HG03571 (cell line): ENCODE results near the gene NFE2L3.
"Not testable (repeated sequence)": the region's sequence is repeated elsewhere in the genome, so short reads cannot be mapped to it uniquely, and the experiment has no call there.

Source experiments
- ATAC-seq: cut with Tn5 transposase; IDR thresholded peaks from one replicate; pipeline ENCODE4 v1.9.1; 2021; ENCODE audit not compliant: unreplicated experiment

The NFE2L3 gene, protein sequence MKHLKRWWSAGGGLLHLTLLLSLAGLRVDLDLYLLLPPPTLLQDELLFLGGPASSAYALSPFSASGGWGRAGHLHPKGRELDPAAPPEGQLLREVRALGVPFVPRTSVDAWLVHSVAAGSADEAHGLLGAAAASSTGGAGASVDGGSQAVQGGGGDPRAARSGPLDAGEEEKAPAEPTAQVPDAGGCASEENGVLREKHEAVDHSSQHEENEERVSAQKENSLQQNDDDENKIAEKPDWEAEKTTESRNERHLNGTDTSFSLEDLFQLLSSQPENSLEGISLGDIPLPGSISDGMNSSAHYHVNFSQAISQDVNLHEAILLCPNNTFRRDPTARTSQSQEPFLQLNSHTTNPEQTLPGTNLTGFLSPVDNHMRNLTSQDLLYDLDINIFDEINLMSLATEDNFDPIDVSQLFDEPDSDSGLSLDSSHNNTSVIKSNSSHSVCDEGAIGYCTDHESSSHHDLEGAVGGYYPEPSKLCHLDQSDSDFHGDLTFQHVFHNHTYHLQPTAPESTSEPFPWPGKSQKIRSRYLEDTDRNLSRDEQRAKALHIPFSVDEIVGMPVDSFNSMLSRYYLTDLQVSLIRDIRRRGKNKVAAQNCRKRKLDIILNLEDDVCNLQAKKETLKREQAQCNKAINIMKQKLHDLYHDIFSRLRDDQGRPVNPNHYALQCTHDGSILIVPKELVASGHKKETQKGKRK

DNA sequence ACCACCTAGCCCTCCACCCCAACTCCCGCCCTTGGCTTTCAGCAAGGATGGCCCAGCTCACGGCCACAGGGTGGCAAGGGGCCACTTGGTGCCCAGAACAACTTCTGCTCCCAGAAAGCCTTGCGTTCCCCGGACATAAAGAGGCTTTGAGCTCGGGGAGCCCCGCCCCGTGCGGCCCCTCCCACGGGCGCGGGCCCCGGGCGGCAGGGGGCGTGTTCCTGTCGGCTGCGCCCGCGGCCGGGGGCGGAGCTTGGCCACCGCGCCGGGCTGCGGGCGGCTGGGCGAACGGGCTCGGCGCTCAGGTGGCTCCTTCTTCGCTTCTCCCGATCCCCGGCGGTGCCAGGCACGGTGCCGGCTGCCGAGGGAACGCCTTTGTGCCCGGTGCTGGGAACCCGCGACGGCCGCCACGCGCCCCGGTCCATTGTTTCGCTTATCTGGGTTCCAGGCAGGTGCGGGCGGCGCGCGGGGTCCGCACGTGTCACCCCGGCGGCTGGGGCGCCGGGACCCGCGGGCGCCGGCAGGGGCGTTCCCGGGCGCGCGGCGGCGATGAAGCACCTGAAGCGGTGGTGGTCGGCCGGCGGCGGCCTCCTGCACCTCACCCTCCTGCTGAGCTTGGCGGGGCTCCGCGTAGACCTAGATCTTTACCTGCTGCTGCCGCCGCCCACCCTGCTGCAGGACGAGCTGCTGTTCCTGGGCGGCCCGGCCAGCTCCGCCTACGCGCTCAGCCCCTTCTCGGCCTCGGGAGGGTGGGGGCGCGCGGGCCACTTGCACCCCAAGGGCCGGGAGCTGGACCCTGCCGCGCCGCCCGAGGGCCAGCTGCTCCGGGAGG, at the start of gene NFE2L3:
Gene NFE2L3, plus strand, starts transcription at position 246 of the 829 bp plus-strand sequence. Its CDS starts 301 bp downstream, at position 547.
- ATAC-seq, result peak; percentile 67

DNA sequence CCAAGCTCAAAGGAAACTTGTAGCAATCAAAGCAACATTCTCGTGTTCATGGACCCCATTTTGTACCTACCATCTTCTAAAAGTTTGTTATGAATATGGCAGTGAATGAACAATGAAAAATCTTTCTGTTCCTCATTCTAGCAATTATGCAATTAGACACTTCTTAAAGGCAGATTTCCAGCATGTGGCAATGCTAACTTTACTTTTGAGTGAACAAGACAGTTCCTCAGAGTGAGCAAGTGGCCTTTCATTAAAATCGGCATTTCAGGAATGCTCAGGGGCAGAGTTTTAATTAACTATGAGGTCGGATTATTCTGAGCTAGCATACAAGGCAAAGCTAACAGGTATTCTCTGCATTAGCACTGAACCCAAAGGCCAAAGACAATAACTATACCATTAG, 48.4 kb upstream of the NFE2L3 start:
- no peak for ATAC-seq

DNA sequence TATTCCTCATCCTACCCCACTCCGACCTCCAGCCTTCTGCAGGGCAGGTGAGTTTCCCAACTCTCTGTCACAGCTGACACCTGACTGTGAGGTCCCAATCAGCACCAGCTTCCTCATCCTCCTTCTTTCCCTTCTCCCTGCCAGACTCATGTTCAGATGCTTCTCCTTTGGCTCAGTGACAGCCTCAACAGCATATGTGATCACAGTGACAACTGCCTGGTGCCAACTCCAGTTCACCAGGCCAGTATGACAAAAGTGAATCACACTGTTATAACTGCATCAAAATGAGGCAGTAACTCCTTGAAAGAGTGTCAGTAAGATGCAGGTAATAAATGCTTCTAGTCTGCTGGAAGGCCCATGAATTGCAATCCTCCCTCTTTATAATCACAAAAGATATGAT, 46.8 kb upstream of the NFE2L3 start:
- no peak for ATAC-seq

DNA sequence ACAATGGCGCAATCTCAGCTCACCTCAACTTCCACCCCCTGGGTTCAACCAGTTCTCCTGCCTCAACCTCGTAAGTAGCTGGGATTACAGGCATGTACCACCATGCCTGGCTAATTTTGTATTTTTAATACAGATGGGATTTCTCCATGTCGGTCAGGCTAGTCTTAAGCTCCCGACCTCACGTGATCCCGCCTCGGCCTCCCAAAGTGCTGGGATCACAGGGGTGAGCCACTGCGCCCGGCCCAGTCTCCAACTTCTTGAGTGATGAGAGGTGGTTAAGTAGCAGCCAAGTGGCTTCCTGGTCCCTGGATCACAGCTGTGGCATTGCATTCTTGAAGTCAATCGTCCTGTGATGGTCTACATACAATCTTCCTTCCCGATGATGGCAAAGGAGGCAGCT, 46.1 kb upstream of the NFE2L3 start:
- no peak for ATAC-seq

DNA sequence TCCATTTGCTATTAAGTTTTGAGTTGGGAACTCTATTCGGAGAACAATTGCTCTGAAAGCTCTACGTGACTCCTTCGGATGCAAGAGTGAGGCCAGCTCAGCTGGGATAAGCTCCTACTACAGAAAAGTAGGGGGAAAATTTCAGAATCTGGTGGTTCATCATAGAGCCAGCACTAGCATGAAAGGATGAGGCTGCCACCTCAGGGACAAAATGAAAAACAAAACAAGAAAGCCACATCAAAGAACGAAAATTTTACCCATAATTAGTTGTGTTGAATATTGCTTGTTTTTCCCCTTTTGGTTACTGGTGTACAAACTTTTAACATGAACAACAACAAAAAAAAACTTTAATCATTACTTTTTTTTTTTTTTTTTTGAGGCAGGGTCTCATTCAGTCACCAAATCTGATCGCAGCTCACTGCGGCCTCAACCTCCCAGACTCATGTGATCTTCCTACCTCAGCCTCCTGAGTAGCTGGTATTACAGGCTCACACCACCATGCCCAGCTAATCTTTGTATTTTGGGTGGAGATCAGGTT, 39.7 kb upstream of the NFE2L3 start:
- no peak for ATAC-seq

DNA sequence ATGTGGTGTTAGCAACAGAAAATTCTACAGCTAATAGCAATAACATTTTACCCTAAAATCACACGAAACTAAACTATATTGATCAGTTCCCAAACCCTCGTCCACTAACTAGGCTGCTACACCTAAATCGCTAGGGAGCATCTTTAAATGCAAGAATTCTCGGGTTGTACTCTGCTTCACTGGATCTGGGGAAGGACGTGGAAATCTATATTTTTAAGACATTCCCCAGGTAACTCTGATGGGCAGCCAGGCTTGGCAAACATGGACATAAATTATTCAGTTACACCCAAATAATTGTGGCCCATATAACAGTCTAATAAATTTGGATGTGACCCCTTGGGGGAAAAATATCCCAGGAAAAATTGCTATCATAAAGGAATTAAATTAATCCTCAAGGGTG, 36.3 kb upstream of the NFE2L3 start:
- no peak for ATAC-seq

DNA sequence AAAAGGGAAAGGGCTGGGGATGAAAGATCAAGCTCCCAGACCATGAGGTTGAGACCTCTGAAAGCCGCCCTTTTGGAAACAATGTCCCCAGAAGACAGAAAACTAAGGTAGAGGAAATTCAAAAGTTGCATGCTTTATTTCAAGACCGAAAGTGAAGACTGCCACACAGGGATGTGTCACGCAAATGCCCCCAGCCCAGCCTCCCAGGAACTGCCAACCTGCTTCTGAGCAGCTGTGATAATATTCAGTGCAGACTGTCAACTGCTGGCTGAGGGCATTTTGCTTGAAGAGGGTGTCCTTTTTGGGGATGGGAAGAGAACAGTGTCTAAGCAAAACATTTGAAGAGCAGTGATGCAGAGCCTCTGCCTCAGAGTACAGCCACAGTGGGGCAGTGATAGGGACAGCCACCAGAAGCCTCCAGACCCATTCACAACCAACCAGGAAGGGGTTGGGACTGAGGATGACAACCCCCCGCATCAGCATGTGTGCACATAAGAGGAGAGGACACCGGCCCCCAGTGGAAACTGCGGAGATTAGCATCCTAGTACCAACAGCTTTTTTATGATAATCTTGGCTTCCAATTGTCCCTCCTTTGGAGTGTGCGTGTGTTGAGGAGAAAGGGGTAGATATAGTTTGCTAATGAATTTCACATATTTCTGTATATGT, 34.7 kb upstream of the NFE2L3 start:
- no peak for ATAC-seq

DNA sequence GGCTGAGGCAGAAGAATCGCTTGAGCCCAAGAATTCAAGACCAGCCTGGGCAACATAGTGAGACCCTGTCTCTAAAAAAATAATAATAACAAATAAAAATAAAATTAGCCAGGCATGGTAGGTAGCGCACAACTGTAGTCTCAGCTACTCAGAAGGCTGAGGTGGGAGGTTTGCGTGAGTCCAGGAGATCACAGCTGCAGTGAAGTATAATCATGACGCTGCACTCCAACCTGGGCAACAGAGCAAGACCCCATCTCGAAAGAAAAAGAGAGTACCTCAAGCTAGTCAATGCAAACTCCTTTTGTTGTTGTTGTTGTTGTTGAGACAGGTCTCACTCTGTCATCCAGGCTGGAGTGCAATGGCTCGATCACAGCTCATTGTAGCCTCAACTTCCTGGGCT, 34.0 kb upstream of the NFE2L3 start:
- no peak for ATAC-seq

DNA sequence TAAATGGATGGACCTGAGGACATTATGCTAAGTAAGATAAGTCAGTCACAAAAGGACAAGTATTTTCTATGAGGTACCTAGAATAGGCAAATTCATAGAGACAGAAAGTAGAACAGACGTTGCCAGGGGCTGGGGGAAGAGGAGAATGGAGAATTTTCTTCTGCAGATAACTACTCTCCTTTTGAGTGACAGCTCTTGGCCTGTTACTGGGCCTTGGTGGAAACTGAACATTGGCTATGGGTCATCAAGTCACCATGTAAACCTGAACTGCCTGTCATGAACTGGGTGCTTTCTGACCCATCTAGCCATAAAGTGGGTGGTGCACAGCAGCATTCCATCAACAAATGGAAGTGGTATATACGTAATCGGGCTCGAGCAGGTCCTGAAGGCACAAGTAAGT, 29.3 kb upstream of the NFE2L3 start:
- no peak for ATAC-seq

DNA sequence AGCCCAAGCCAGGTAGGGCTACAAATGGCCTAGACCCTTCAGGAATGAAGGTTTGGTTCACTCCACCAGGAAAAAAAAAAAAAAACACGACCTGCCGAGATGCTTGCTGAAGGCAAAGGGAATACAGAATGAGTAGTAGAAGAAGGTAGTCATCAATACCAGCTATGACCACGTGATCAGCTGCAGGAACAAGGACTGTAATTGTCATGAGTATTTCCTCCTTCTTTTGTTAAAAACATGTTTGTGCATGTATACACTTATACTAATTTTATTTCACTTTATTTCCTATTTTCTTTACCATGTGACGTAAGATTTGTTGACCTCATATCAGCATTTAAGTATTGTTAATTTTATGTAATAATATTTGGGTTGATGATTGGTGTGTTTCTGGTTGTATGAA, 27.2 kb upstream of the NFE2L3 start:
- ATAC-seq, result not testable (repeated sequence)

DNA sequence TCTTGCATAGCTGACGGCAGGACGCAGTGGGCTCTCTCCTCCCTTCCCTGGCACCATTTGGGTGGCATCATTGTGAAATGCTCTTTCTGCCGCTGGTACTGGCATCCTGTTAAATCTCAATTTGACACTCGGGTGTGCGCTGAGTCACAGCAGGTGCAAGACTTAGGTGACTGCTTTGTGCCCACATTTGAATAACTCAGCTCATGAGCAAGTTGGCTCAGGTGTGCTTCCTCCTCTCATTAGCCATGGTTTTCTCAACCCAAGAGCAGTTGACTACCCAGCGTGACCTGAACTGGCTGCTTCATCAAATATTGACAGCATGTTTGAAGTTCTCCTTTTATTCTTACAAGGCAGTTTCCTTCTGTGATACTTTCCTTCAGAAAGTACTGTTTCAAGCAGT, 24.6 kb upstream of the NFE2L3 start:
- ATAC-seq, result peak; percentile 75

DNA sequence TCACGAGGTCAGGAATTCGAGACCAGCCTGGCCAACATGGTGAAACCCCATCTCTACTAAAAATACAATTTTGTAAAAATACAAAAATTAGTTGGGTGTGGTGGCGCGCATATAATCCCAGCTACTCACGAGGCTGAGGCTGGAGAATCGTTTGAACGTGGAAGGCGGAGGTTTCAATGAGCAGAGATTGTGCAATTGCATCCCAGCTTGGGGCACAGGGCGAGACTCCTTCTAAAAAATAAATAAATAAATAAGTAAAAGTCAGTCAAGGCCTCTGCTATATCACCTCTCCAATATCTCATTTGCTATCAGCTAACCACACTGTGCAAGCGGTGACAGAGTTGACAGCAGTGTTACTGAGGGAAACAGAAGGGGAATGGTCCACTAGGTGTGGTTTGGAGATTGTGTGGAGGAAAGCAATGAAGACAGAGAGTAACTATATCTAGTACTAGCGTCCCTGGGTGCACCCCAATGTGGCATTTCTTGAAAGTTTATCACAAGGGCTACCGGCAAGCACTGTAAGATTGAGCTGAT, 20.9 kb upstream of the NFE2L3 start:
- no peak for ATAC-seq

DNA sequence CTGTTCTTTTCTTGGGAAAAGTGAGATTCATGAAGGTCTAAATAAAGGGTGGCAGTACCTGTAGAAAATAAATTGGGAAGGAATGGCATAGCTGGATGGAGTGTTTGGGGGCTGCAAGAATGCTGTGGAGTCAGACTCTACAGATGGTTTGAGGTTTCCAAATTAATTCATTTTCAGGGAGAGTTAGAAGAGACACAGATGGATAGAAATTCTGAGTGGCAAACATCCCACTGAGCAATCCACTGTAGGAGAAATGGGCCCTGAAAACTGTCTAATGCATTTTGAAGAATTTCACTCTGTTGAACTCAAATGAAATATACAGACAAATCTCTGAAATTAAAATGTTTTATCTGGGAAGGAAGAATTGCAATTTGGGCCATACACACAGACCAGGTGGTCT, 16.9 kb upstream of the NFE2L3 start:
- no peak for ATAC-seq

DNA sequence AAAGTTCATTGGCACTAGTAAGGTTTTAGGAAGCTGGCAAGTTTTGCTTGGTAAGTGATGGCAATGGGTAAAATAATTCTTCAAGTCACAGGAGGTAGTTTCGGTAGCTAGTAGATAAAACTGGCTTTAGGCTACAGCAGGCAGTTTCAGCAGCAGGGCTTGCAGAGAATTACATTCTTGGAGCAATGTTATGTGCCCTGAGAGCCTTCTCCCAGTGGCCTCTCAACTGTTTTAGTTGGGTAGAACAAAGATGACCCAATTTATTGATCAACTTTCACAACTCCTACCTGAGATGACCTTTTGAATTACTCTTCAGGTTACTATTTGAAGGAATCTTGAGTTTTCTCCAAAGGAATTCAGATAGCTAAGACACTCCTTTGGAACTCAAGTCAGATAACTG, 16.4 kb upstream of the NFE2L3 start:
- ATAC-seq, result no peak

DNA sequence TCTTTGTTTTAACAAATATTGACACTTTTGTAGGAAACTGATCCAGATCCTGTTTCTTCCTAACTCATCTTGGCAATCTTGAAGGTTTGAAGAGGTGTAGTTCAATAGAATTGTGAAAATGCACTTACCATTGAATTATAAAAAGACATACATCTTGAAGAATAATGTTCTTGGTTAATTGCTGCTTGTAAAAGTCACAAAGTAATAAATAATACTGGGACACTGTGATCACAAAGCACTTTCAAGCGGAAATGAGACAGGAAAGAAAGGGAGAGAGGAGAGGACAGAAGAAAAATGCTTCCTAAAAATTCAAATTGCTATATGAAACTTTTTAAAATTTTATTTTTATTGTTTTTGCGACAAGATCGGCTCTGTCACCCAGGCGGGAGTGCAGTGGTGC, 15.2 kb upstream of the NFE2L3 start:
- no peak for ATAC-seq

DNA sequence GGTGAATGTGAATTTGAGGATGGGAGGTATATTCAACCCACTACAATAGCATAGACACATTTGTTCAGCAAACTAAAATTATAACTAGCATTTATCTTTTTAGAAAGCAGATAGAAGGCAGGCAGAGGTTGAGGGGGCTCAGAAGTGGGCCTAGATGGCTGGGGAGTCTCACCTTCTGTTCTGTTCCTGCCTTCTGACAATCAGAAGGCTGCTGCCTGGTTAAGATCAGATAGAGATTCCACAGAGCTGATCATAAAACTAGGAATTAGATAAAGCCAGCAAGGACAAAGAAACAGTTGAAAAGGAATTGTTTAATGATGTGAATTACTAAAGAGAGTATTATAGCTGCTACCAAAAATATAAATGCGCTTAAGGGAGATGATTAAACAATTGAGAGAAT, 11.6 kb upstream of the NFE2L3 start:
- ATAC-seq, result no peak

DNA sequence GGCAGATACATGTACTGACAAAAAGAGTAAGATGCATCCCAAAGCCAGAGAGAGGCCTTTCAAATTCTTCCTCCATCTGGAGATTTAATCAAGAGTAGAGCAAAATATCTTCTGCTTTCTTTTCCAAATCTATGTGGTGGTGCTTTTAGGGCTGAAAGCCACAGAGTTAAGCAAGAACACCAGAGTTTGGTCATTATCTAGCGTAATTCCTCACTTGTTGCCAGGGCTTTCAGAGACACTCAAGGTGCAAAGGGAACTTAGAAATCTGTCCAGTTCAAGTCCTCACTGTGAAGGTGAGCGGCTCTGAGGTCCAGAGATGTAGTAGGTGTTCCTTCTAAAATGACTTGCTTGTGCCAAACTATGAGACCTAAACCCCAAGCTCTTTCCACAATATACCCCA, 10.9 kb upstream of the NFE2L3 start:
- ATAC-seq, result no peak

DNA sequence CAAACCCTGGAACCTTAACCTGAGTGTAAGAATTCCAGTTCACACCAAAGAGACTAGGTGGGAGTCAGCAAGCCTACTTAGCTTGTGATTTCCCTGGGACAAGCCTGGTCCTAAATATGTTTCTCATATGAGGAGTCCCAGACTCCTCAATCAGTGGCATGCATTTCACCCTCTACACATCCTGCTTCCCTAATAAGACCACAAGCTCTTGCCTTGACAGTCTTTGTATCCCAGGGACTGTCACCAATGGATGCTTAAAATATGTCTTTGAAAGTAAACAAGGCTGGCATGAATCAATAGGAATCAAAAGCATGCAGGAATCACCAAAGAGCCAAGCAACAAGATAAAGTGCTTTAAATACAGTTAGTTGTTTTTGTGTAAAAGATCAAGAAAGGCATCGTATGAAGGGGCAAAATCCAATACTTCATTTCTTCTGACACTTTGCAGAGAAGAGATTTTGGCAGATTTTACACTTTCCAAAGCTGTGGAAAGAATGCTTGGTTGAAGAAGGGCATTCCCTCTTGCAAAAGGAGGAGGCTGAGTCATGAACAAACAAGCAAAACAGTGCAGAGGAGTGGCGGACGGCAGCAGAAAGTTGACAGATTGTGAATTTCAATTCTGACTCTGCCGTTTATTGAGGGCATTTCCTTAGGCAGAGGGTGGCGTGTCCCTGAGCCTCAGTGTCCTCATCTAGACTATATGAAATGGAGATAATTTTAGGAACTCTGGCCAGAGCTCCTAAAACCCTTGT, 8.5 kb upstream of the NFE2L3 start:
- no peak for ATAC-seq

DNA sequence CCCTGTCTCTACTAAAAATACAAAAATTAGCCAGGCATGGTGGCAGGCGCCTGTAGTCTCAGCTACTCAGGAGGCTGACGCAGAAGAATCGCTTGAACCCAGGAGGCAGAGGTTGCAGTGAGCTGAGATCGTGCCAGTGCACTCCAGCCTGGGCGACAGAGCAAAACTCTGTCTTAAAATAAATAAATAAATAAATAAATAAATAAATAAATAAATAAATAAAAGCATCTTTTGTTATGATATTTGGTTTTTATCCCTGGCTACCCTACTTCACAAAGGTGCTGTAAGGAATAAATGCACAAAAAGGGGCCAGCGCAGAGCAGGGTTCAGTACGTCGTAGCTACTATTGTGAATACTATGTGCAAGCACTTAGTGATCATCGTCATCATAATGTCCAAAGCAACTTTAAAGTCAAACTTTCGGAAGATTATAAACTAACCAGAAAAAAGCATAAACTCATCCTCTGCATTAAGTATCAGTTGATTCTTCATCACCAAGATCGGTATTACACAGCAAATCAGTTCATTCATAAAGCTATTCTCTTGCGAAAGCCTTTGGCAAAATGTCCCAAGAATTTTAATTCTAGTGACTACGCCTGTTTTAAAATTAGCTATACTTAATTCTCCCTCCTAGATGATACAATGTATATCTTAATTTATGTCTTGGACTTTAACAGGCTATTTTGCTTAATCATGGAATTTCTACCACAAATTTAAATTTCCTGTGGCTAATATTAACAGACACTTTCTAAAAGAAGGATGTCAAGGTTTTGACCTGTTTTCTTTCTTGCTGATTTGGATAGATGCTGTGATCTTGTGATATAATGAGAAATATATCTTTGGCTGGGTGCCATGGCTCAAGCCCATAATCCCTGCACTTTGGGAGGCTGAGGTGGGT, 7.6 kb upstream of the NFE2L3 start:
- no peak for ATAC-seq
